Measurements from ENCODE around the gene MARVELD1. TPM values are rescaled to one million over a fixed set of nuclear protein-coding genes. Genes with fewer than 3 reads are reported as not detected.

The MARVELD1 gene
- total and polyA plus RNA-seq, 2 of the 8 experiments (the other 6 are each of a cell fraction or from before 2014, with no cell fraction given) = 28.1 to 37.3 TPM

DNA sequence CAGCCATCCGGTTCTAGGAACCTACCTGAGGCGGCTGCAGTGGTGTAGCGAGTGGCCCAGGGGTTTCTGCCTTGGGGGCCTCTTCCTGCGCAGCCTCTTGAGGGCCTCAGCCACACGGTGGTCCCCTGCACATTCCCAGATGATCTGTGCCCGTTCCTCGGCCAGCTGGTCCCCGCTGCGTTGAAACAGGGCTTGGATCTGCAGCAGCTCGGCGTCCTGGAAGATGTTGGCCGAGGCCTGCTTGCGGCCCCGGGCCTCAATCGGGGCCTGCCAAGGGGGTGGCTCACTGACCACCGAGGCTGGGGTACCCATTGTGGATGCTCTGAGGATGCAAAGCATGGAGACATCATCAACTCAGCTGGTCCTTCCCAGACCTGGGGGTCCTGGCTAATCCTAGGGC lies 33.9 kb upstream of the MARVELD1 start (continued):
- TF ChIP-seq USF2 (IDR thresholded peaks at IDR 0.05; ENCODE audit: low read length) (no peak), RNF2 (IDR thresholded peaks at IDR 0.05; ENCODE audit: borderline replicate concordance, low read depth, low read length, missing control alignments, poor library complexity, severe bottlenecking) (no peak), CHD2 (IDR thresholded peaks at IDR 0.05; ENCODE audit: low read length) (no peak), TCF12 (IDR thresholded peaks at IDR 0.05; ENCODE audit: low read depth, low read length) (no peak), BCL11A (IDR thresholded peaks at IDR 0.05; ENCODE audit: low read depth in 2 of 2, low read length in 2 of 2) (no peak), CREB1 (IDR thresholded peaks at IDR 0.05) (no peak), RFX5 (IDR thresholded peaks at IDR 0.05; ENCODE audit: borderline replicate concordance, low read depth, low read length) (no peak)
